Aorta (tissue), 5 donors: Measurements from ENCODE around the gene RNU11. TPM values are rescaled to one million over a fixed set of nuclear protein-coding genes. Genes with fewer than 3 reads are reported as not detected.
"Not testable (repeated sequence)": the region's sequence is repeated elsewhere in the genome, so short reads cannot be mapped to it uniquely, and the experiment has no call there.

ENCODE experiments used
- ATAC-seq: fragments of 200-7000 bp; cut with Tn5 transposase; one replicate; pipeline ENCODE4 v1.9.1; 2022; ENCODE audit warnings: moderate library complexity; ENCODE audit not compliant: low FRiP score
- DNase-seq, 2 donors: peaks; one replicate each; pipeline ENCODE4 v3.0.0-alpha.2; 2020
- H3K27ac ChIP-seq, 2 donors: one replicate each; pipeline ENCODE4 v1.5.1; 2013; ENCODE audit warnings: low read length in 2 of 2, mild to moderate bottlenecking in 2 of 2, moderate library complexity in 2 of 2, control low read depth in 1 of 2, inconsistent platforms in 1 of 2, low read depth in 1 of 2
- H3K27me3 ChIP-seq, 2 donors: one replicate each; pipeline ENCODE4 v1.6.1; 2013; ENCODE audit warnings: control low read depth in 1 of 2, low read length in 1 of 2, mild to moderate bottlenecking in 1 of 2, moderate library complexity in 1 of 2; ENCODE audit not compliant: insufficient read depth in 2 of 2, control insufficient read depth in 1 of 2
- H3K36me3 ChIP-seq, 2 donors: one replicate each; pipeline ENCODE4 v1.6.1; 2013; ENCODE audit warnings: control low read depth in 1 of 2, low read length in 1 of 2, mild to moderate bottlenecking in 1 of 2; ENCODE audit not compliant: insufficient read depth in 2 of 2, control insufficient read depth in 1 of 2
- H3K4me1 ChIP-seq, 2 donors: one replicate each; pipeline ENCODE4 v1.6.1; 2013; ENCODE audit warnings: low read length in 2 of 2, control low read depth in 1 of 2, mild to moderate bottlenecking in 1 of 2, moderate library complexity in 1 of 2; ENCODE audit not compliant: insufficient read depth in 2 of 2, control insufficient read depth in 1 of 2
- H3K4me3 ChIP-seq, 2 donors: one replicate each; pipeline ENCODE4 v1.5.1; 2013; ENCODE audit warnings: low read length in 2 of 2, control low read depth in 1 of 2, mild to moderate bottlenecking in 1 of 2
- H3K9me3 ChIP-seq: one replicate; pipeline ENCODE4 v1.6.1; 2013; ENCODE audit warnings: mild to moderate bottlenecking, low read length; ENCODE audit not compliant: control insufficient read depth
- WGBS, 2 donors: extraction: QIAGEN DNeasy Blood & Tissue Kit; methylation state at CpG; one replicate each; pipeline ENCODE4 v1.1.7; 2013; 5-methylcytosine and 5-hydroxymethylcytosine counted together
- intact Hi-C, 2 donors: fragments of 100-400 bp; cut with DNase I; formaldehyde crosslinking; loops; one replicate each; pipeline versions ENCODE4 v1.14.2 to v1.15.0; 2022
- polyA plus RNA-seq, 2 donors: library from polyadenylated mRNA; stranded (reverse); fragments of 200-250 nt; gene quantifications; one replicate each; pipeline ENCODE4 v1.2.3, GENCODE V29; 2013
- total RNA-seq, 2 donors: library from RNA; stranded (reverse); fragmentation: NEBNext Ultra II Directional; extraction: Animal tissue kit (Norgen Biotek cat#: 25700); gene quantifications; one replicate each; pipeline ENCODE4 v1.2.1, GENCODE V29; 2021
- donor health status: healthy with polysubstance abuse.
- donor health status: Bipolar disorder and iron deficiency.
- donor health status: DM: no; HTN: no; CAD: no.
- donor health status: DM: no; HTN: no; CAD: no.
- donor health status: DM: yes; HTN: yes; CAD: no.

The RNU11 gene
- total and polyA plus RNA-seq, 4 donors = not detected

DNA sequence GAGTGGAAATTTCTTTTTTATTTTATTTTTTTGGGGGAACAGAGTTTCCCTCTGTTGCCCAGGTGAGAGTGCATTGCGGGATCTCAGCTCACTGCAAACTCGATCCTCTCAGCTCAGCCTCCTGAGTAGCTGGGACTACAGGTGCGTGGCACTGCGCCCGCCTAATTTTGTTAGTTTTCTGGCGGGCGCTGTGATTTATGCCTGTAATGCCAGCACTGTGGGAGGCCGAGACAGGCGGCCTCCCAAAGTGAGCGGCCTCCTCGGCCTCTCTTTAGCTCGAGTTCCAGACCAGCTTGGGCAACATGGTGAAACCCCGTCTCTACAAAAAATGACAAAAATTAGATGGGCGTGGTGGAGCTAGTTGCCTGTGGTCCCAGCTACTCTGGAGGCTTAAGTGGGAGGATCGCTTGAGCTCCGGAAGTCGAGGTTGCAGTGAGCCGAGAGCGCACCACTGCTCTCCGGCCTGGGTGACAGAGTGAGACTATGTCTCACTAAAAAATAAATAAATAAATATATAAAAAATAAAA is 22.9 kb downstream of the RNU11 start:
- DNase-seq (peak in 1 of 2 donors; percentile 23), ATAC-seq (no peak)
- H3K4me1 ChIP-seq = no peaks in the 10 kb centered on the region
- H3K4me3 ChIP-seq = no peak overlapping the region
- no peaks in the 10 kb centered on the region for H3K27me3 ChIP-seq
- intact Hi-C loops = no loop called here
- H3K9me3 ChIP-seq = no peaks in the 10 kb centered on the region
- no peak overlapping the region for H3K27ac ChIP-seq
- 94% methylated on average over 20 of the region's 20 CpGs for WGBS, 2 donors
- no peaks in the 10 kb centered on the region for H3K36me3 ChIP-seq

DNA sequence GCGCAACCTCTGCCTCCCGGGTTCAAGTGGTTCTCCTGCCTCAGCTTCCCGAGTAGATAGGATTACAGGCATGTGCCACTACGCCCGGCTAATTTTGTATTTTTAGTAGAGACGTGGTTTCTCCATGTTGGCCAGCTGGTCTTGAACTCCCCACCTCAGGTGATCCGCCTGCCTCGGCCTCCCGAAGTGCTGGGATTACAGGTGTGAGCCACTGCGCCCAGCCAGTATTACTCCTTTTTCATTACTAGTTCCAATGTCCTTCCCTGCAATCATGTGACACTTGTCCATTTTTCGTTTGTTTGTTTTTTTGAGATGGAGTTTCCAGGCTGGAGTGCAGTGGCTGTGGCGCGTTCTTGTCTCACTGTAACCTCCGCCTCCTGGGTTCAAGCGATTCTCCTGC is 24.6 kb downstream of the RNU11 start:
- H3K27ac ChIP-seq, H3K27me3 ChIP-seq, H3K36me3 ChIP-seq, intact Hi-C loops, ATAC-seq, H3K4me1 ChIP-seq, H3K4me3 ChIP-seq, H3K9me3 ChIP-seq: not testable (repeated sequence)
- peak in 1 of 2 donors; percentile 51 for DNase-seq
- 95 to 96% methylated on average over 15 of the region's 15 CpGs for WGBS, 2 donors

- H3K4me1 ChIP-seq = no peaks in the 10 kb centered on the region
- no peaks in the 10 kb centered on the region for H3K9me3 ChIP-seq
- H3K4me3 ChIP-seq = no peak overlapping the region
- H3K27me3 ChIP-seq = no peaks in the 10 kb centered on the region
- ATAC-seq (no peak), DNase-seq (no peak)
- no peak overlapping the region for H3K27ac ChIP-seq
- H3K36me3 ChIP-seq = no peaks in the 10 kb centered on the region
- intact Hi-C loops = no loop called here
These were observed 27.5 kb downstream of the RNU11 start for GRCh38 chr1:28675924-28676257.

DNA sequence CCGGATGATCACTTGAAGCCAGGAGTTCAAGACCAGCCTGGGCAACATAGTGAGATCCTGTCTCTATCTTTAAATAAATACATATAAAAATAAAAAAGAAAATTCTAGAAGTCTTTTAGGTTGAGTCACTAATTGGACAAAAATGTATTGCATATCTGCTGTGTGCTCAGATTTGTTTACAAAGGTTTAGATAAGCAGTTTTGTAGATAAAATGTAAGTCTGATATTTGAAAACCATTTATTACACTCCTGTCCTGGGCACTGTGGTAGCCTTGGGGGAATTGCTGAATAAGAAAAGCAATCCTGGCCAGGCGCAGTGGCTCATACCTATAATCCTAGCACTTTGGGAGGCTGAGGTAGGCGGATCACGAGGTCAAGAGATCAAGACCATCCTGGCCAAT is 31.8 kb downstream of the RNU11 start:
- Histone ChIP-seq H3K27ac (no peak overlapping the region), H3K9me3 (no peaks in the 10 kb centered on the region), H3K4me1 (no peaks in the 10 kb centered on the region), H3K27me3 (no peaks in the 10 kb centered on the region), H3K36me3 (no peaks in the 10 kb centered on the region), H3K4me3 (no peak overlapping the region)
- peak in 1 of 2 donors; percentile 23 for DNase-seq
- intact Hi-C loops = no loop called here
- WGBS, 2 donors = 68 to 73% methylated on average over 4 of the region's 4 CpGs
- ATAC-seq = no peak

DNA sequence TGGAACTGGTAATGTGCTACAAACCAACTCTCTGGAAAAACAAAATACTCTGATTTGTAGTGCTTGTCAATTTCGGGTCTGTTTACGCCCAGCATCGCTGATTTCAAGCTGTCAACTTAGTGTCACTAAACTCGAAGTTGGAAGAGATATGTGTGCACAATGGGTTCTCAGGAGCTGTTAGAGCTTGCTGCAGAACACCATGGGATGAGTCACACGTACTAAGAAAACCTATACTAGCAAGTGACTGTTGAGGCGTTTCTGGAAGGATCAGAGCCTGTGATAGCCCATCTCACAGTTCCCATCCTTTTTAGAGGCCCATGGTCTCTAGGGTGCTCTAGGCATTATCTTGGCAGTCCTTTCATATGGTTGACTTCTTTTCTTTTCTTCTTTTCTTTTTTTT is 34.4 kb downstream of the RNU11 start:
- Histone ChIP-seq H3K9me3 (no peaks in the 10 kb centered on the region), H3K27ac (no peak overlapping the region), H3K27me3 (no peaks in the 10 kb centered on the region), H3K4me3 (no peak overlapping the region), H3K4me1 (no peaks in the 10 kb centered on the region), H3K36me3 (no peaks in the 10 kb centered on the region)
- intact Hi-C loops = no loop called here
- ATAC-seq (no peak), DNase-seq (no peak)
- WGBS, 2 donors = 91 to 94% methylated on average over 6 of the region's 6 CpGs

- WGBS, 2 donors = 89 to 92% methylated on average over 4 of the region's 4 CpGs
These were observed 36.5 kb downstream of the RNU11 start for GRCh38 chr1:28684937-28685336.

DNA sequence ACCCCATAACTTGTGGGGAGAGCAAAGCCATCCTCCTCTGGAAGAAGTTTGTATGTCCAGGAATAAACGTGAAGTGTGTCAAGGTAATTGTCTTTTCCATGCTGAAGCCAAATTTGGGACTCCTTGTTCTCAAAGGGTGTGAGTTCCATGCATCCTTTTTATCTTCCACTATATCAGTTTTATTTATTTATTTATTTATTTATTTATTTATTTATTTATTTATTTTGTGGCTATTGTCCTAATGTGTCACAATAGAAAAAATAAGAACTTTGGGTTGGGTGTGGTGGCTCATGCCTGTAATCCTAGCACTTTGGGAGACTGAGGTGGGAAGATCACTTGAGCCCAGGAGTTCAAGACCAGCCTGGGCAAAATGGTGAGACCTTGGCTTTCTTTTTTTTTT is 43.2 kb downstream of the RNU11 start:
- H3K36me3 ChIP-seq, H3K27ac ChIP-seq, ATAC-seq, H3K4me3 ChIP-seq, intact Hi-C loops, DNase-seq, H3K4me1 ChIP-seq, H3K9me3 ChIP-seq, H3K27me3 ChIP-seq: not testable (repeated sequence)
- WGBS, 2 donors = 88 to 92% methylated on average over 1 of the region's 1 CpG

More at GRCh38 chr1:28684937-28685336, 36.5 kb downstream of the RNU11 start:
- intact Hi-C loops = no loop called here
- DNase-seq (no peak), ATAC-seq (no peak)
- H3K27ac ChIP-seq = no peak overlapping the region
- H3K4me1 ChIP-seq = no peaks in the 10 kb centered on the region
- no peaks in the 10 kb centered on the region for H3K36me3 ChIP-seq
- H3K4me3 ChIP-seq = no peak overlapping the region
- no peaks in the 10 kb centered on the region for H3K9me3 ChIP-seq
- H3K27me3 ChIP-seq = no peaks in the 10 kb centered on the region

Other genes with a start within 250 kb of the RNU11 start
- gene RCC1, start 142.6 kb upstream of the RNU11 start, total RNA-seq = 10 to 100 TPM in 1 of 2 donors, 1 to 10 TPM in 1; 9.0 to 10.0 TPM
- 10 to 100 TPM in 1 of 2 donors, 1 to 10 TPM in 1; 9.0 to 17.0 TPM for gene RCC1, start 142.6 kb upstream of the RNU11 start, polyA plus RNA-seq
- gene TRNAU1AP, start 95.5 kb upstream of the RNU11 start, total RNA-seq = 10 to 100 TPM; 19.8 to 30.9 TPM
- gene TRNAU1AP, start 95.5 kb upstream of the RNU11 start, polyA plus RNA-seq = 10 to 100 TPM; 34.9 to 39.2 TPM
- 1 to 10 TPM; 2.0 to 4.3 TPM for gene RAB42, start 56.3 kb upstream of the RNU11 start, total RNA-seq
- gene RAB42, start 56.3 kb upstream of the RNU11 start, polyA plus RNA-seq = 1 to 10 TPM; 1.1 to 3.8 TPM
- 10 to 100 TPM; 14.6 to 17.1 TPM for gene TAF12, start 5.5 kb upstream of the RNU11 start, total RNA-seq
- gene TAF12, start 5.5 kb upstream of the RNU11 start, polyA plus RNA-seq = 10 to 100 TPM; 17.0 to 21.4 TPM
- gene GMEB1, start 20.2 kb downstream of the RNU11 start, total RNA-seq = 10 to 100 TPM; 11.1 to 11.9 TPM
- 1 to 10 TPM; 4.1 to 4.2 TPM for gene GMEB1, start 20.2 kb downstream of the RNU11 start, polyA plus RNA-seq
- gene YTHDF2, start 88.3 kb downstream of the RNU11 start, total RNA-seq = 10 to 100 TPM; 40.1 to 46.5 TPM
- 10 to 100 TPM; 17.2 to 22.4 TPM for gene YTHDF2, start 88.3 kb downstream of the RNU11 start, polyA plus RNA-seq
- gene OPRD1, start 163.6 kb downstream of the RNU11 start, total RNA-seq = not detected
- gene OPRD1, start 163.6 kb downstream of the RNU11 start, polyA plus RNA-seq = not detected